ENCODE measurements around the gene MYH10.
"Not testable (repeated sequence)": the region's sequence is repeated elsewhere in the genome, so short reads cannot be mapped to it uniquely, and the experiment has no call there.

The MYH10 gene

DNA sequence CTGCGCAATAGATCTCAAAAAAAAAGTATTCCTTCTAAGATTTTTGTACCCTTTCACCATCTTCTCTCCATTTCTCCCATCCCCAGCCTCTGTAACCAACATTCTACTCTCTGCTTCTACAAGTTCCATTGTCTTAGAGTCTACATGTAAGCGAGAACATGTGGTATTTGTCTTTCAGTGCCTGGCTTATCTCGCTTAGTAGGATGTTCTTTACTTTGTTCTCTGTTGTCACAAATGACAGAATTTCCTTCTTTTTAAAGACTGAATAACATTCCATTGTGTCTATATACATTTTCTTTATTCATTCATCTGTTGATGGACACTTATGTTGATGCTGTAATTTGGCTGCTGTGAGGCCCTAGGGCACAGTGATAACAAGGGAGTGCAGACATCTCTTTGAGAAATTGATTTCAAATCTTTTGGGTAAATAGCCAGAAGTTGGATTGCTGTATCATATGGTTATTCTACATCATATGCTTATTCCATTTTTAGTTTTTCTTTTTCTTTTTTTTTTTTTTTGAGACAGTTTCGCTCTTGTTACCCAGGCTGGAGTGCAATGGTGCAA, 37.7 kb upstream of the MYH10 start:
- H3K27ac ChIP-seq: no peak overlapping the region
- TF ChIP-seq, protein P1, sequence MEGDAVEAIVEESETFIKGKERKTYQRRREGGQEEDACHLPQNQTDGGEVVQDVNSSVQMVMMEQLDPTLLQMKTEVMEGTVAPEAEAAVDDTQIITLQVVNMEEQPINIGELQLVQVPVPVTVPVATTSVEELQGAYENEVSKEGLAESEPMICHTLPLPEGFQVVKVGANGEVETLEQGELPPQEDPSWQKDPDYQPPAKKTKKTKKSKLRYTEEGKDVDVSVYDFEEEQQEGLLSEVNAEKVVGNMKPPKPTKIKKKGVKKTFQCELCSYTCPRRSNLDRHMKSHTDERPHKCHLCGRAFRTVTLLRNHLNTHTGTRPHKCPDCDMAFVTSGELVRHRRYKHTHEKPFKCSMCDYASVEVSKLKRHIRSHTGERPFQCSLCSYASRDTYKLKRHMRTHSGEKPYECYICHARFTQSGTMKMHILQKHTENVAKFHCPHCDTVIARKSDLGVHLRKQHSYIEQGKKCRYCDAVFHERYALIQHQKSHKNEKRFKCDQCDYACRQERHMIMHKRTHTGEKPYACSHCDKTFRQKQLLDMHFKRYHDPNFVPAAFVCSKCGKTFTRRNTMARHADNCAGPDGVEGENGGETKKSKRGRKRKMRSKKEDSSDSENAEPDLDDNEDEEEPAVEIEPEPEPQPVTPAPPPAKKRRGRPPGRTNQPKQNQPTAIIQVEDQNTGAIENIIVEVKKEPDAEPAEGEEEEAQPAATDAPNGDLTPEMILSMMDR (conservative IDR thresholded peaks at IDR 0.05): no peak

GRCh38 chr17:8667421-8667820, 36.9 kb upstream of the MYH10 start:
- TF ChIP-seq, protein P1 (conservative IDR thresholded peaks at IDR 0.05): no peak
- no peak overlapping the region for H3K27ac ChIP-seq

GRCh38 chr17:8665684-8666083, 35.2 kb upstream of the MYH10 start:
- TF ChIP-seq, protein P1 (conservative IDR thresholded peaks at IDR 0.05): no peak

GRCh38 chr17:8664456-8665126, 34.1 kb upstream of the MYH10 start:
- H3K27ac ChIP-seq: no peak overlapping the region
- TF ChIP-seq, protein P1 (conservative IDR thresholded peaks at IDR 0.05): no peak

More at GRCh38 chr17:8665684-8666083, 35.2 kb upstream of the MYH10 start:
- H3K27ac ChIP-seq: no peak overlapping the region

- TF ChIP-seq, protein P1 (conservative IDR thresholded peaks at IDR 0.05): no peak
- no peak overlapping the region for H3K27ac ChIP-seq
Measured at GRCh38 chr17:8662973-8663372, 32.4 kb upstream of the MYH10 start.

GRCh38 chr17:8662076-8662831, 31.7 kb upstream of the MYH10 start:
- TF ChIP-seq, protein P1 (conservative IDR thresholded peaks at IDR 0.05): no peak
- H3K27ac ChIP-seq: no peak overlapping the region

DNA sequence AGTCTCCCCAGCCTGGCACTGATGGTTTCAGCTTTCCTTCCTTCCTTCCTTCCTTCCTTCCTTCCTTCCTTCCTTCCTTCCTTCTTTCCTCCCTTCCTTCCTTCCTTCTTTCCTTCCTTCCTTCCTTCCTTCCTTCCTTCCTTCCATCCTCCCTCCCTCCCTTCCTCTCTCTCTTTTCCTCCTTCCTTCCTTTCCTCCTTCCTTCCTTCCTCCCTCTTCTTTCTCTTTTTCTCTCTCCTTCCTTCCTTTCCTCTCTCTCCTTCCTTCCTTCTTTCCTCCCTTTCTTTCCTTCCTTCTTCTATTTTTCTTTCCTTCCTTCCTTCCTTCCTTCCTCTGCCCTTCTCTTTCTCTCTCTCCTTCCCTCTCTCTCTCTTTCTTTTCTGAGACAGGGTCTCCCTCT, 30.2 kb upstream of the MYH10 start:
- H3K27ac ChIP-seq: not testable (repeated sequence)
